Spleen (tissue), 11 donors: Measurements from ENCODE around the gene RASA3. TPM values are rescaled to one million over a fixed set of nuclear protein-coding genes. Genes with fewer than 3 reads are reported as not detected.

Experiments used
- DNase-seq: peaks from one replicate; pipeline ENCODE4 v3.0.0-alpha.2; 2020
- H3K27ac ChIP-seq, 8 donors: fragments of 200-600 bp; sonication (generic) in 7 of 8; 1 replicate in 4 of 8; 2 replicates in 4 of 8; pipeline versions ENCODE4 v1.5.0 to v1.8.0; 2016 to 2021; ENCODE audit warnings: inconsistent platforms in 4 of 8, mild to moderate bottlenecking in 4 of 8, moderate library complexity in 1 of 8
- H3K27me3 ChIP-seq, 7 donors: fragments of 200-600 bp; sonication (generic) in 6 of 7; replicated peaks in 1 of 7; 1 replicate in 4 of 7; 2 replicates in 3 of 7; pipeline versions ENCODE4 v1.5.0 to v1.8.0; 2016 to 2021; ENCODE audit warnings: inconsistent platforms in 3 of 7, mild to moderate bottlenecking in 1 of 7
- H3K36me3 ChIP-seq, 6 donors: fragments of 200-600 bp; sonication (generic) in 5 of 6; 1 replicate in 4 of 6; 2 replicates in 2 of 6; pipeline versions ENCODE4 v1.5.0 to v1.8.0; 2016 to 2021; ENCODE audit warnings: inconsistent platforms in 2 of 6
- H3K4me1 ChIP-seq, 6 donors: fragments of 200-600 bp; sonication (generic) in 5 of 6; 1 replicate in 3 of 6; 2 replicates in 3 of 6; pipeline versions ENCODE4 v1.5.0 to v1.8.0; 2016 to 2021; ENCODE audit warnings: inconsistent platforms in 3 of 6
- H3K4me3 ChIP-seq, 8 donors: fragments of 200-600 bp; sonication (generic) in 7 of 8; 1 replicate in 4 of 8; 2 replicates in 4 of 8; pipeline versions ENCODE4 v1.5.0 to v1.8.0; 2016 to 2021; ENCODE audit warnings: inconsistent platforms in 4 of 8, mild to moderate bottlenecking in 4 of 8, moderate library complexity in 2 of 8
- H3K9me3 ChIP-seq, 8 donors: fragments of 200-600 bp; sonication (generic) in 7 of 8; 1 replicate in 4 of 8; 2 replicates in 4 of 8; pipeline versions ENCODE4 v1.5.0 to v1.8.0; 2016 to 2021; ENCODE audit warnings: inconsistent platforms in 4 of 8
- CTCF ChIP-seq, 11 experiments: fragments of 200-600 bp in 7 of 11; fragments of 450-650 bp in 4 of 11; sonication (generic) in 4 of 11; IDR thresholded peaks in 8 of 11; conservative IDR thresholded peaks in 3 of 11; 1 replicate in 7 of 11; 2 replicates in 4 of 11; pipeline versions ENCODE4 v1.4.0 to v1.8.0; 2016 to 2021; ENCODE audit warnings: antibody characterized with exemption in 11 of 11, inconsistent platforms in 4 of 11, mild to moderate bottlenecking in 1 of 11
- POLR2A ChIP-seq, 3 donors: fragments of 450-650 bp; IDR thresholded peaks; one replicate each; pipeline ENCODE4 v1.5.1; 2017; ENCODE audit warnings: antibody characterized with exemption in 3 of 3, mild to moderate bottlenecking in 1 of 3
- POLR2AphosphoS5 ChIP-seq, 3 donors: sonication (generic); formaldehyde crosslinking; IDR thresholded peaks; one replicate each; pipeline ENCODE4 v1.5.1; 2017; ENCODE audit warnings: antibody characterized with exemption in 3 of 3
- WGBS, 5 donors: extraction: QIAGEN DNeasy Blood & Tissue Kit in 3 of 5; methylation state at CpG; one replicate each; pipeline versions ENCODE4 v1.1.5 to v1.1.7; 2013 to 2018; 5-methylcytosine and 5-hydroxymethylcytosine counted together
- intact Hi-C: fragments of 100-400 bp; cut with DNase I; formaldehyde crosslinking; loops from one replicate; pipeline ENCODE4 v1.15.0; 2023; ENCODE audit warnings: low total_unique reads
- polyA plus RNA-seq, 3 donors: library from polyadenylated mRNA; stranded (reverse); fragments of 200-250 nt; gene quantifications; one replicate each; pipeline ENCODE4 v1.2.1, GENCODE V29; 2013
- total RNA-seq, 7 donors: library from RNA; depleted of rRNA in 3 of 7; stranded (reverse); fragments of >200 nt in 3 of 7; fragmentation: NEBNext Ultra II Directional in 4 of 7; extraction: Animal tissue kit (Norgen Biotek cat#: 25700) in 4 of 7; gene quantifications; one replicate each; pipeline versions ENCODE4 v1.1.0 to v1.2.1, GENCODE V29; 2016 to 2021
- donor health status: healthy with polysubstance abuse.
- donor health status: DM: no; HTN: no; CAD: no; lungs with moderate emphysema.
- donor health status: DM: no; HTN: no; CAD: no.
- donor health status: Bipolar disorder and iron deficiency.
- donor health status: healthy.
- donor health status: DM: no; HTN: no; CAD: no.
- donor health status: DM: yes; HTN: yes; CAD: no.

The RASA3 gene
- total and polyA plus RNA-seq, 10 donors: 11.7 to 52.8 (median 47.7) TPM

- intact Hi-C loops: no loop called here
- H3K36me3 ChIP-seq: no peaks in the 10 kb centered on the region
- no peak overlapping the region for H3K27ac ChIP-seq
- H3K9me3 ChIP-seq: no peaks in the 10 kb centered on the region
- 85 to 92% (median 91%) methylated on average over 6 of the region's 6 CpGs for WGBS, 5 donors
- H3K4me1 ChIP-seq: peaks cover 4 to 54% (median 14%) of the 10 kb centered on the region in 6 donors
- TF ChIP-seq POLR2A (IDR thresholded peaks at IDR 0.05) (no peak), POLR2AphosphoS5 (IDR thresholded peaks at IDR 0.05) (no peak), CTCF (IDR thresholded peaks at IDR 0.05 in 8 of 11, conservative IDR thresholded peaks at IDR 0.05 in 3 of 11) (no peak)
- H3K27me3 ChIP-seq: no peaks in the 10 kb centered on the region
- no peak overlapping the region for H3K4me3 ChIP-seq
- no peak for DNase-seq
These were observed 21.2 kb upstream of the RASA3 start for GRCh38 chr13:114153485-114154080.

- Histone ChIP-seq H3K36me3 (no peaks in the 10 kb centered on the region), H3K4me1 (peaks cover 4 to 61% (median 20%) of the 10 kb centered on the region in 6 donors), H3K9me3 (no peaks in the 10 kb centered on the region), H3K27me3 (no peaks in the 10 kb centered on the region), H3K4me3 (no peak overlapping the region), H3K27ac (peak overlapping the region in 1 of 8 donors; percentile 72)
- intact Hi-C loops: no loop called here
- WGBS, 5 donors: 58 to 82% (median 73%) methylated on average over 20 of the region's 20 CpGs
- TF ChIP-seq POLR2A (IDR thresholded peaks at IDR 0.05) (no peak), CTCF (IDR thresholded peaks at IDR 0.05 in 8 of 11, conservative IDR thresholded peaks at IDR 0.05 in 3 of 11) (no peak), POLR2AphosphoS5 (IDR thresholded peaks at IDR 0.05) (no peak)
- DNase-seq: no peak
These were observed 20.5 kb upstream of the RASA3 start for GRCh38 chr13:114152831-114153371.

GRCh38 chr13:114152285-114152645, 19.8 kb upstream of the RASA3 start:
- TF ChIP-seq POLR2A (IDR thresholded peaks at IDR 0.05): no peak
- no peak for TF ChIP-seq CTCF (IDR thresholded peaks at IDR 0.05 in 8 of 11, conservative IDR thresholded peaks at IDR 0.05 in 3 of 11)
- TF ChIP-seq POLR2AphosphoS5 (IDR thresholded peaks at IDR 0.05): no peak
- no peak for DNase-seq
- H3K27me3 ChIP-seq: no peaks in the 10 kb centered on the region
- H3K9me3 ChIP-seq: no peaks in the 10 kb centered on the region
- no peak overlapping the region for H3K4me3 ChIP-seq
- 80 to 96% (median 93%) methylated on average over 7 of the region's 7 CpGs for WGBS, 5 donors
- no peaks in the 10 kb centered on the region for H3K36me3 ChIP-seq
- H3K4me1 ChIP-seq: peaks cover 4 to 61% (median 21%) of the 10 kb centered on the region in 6 donors
- intact Hi-C loops: no loop called here
- peak overlapping the region in 1 of 8 donors; percentile 72 for H3K27ac ChIP-seq

- TF ChIP-seq POLR2AphosphoS5 (IDR thresholded peaks at IDR 0.05) (peak in 1 of 3 donors; percentile 14), POLR2A (IDR thresholded peaks at IDR 0.05) (no peak), CTCF (IDR thresholded peaks at IDR 0.05 in 8 of 11, conservative IDR thresholded peaks at IDR 0.05 in 3 of 11) (peak in 3 of 11 experiments; percentile 11 to 32 (median 12))
- peak overlapping the region in 3 of 8 donors; percentile 24 to 72 (median 39) for H3K27ac ChIP-seq
- DNase-seq: no peak
- H3K9me3 ChIP-seq: no peaks in the 10 kb centered on the region
- WGBS, 5 donors: 80 to 88% (median 87%) methylated on average over 28 of the region's 28 CpGs
- H3K27me3 ChIP-seq: no peaks in the 10 kb centered on the region
- H3K4me3 ChIP-seq: no peak overlapping the region
- intact Hi-C loops: no loop called here
- H3K36me3 ChIP-seq: no peaks in the 10 kb centered on the region
- H3K4me1 ChIP-seq: peaks cover 4 to 63% (median 21%) of the 10 kb centered on the region in 6 donors
These were observed 19.3 kb upstream of the RASA3 start for GRCh38 chr13:114151565-114152284.
